GM10266 (cell line): ENCODE results near the gene HRH1.

Experiments
- DNase-seq: peaks from one replicate; pipeline ENCODE4 v3.0.0; 2012; ENCODE audit errors: extremely low spot score
- TF ChIP-seq, protein P1 (sequence below): IDR thresholded peaks from 2 replicates; pipeline ENCODE4 v1.5.1; 2012; ENCODE audit warnings: mild to moderate bottlenecking, low read depth; ENCODE audit not compliant: control insufficient read depth, insufficient read depth; ENCODE audit errors: missing control alignments

The HRH1 gene

DNA sequence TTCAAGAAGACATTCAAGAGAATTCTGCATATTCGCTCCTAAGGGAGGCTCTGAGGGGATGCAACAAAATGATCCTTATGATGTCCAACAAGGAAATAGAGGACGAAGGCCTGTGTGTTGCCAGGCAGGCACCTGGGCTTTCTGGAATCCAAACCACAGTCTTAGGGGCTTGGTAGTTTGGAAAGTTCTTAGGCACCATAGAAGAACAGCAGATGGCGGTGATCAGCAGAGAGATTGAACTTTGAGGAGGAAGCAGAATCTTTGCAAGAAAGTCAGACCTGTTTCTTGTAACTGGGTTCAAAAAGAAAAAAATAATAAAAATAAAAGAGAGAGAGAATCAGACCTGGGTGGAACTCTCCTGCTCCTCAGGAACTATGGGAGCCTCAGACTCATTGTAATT, 106.2 kb downstream of the HRH1 start:
- TF ChIP-seq, protein P1, sequence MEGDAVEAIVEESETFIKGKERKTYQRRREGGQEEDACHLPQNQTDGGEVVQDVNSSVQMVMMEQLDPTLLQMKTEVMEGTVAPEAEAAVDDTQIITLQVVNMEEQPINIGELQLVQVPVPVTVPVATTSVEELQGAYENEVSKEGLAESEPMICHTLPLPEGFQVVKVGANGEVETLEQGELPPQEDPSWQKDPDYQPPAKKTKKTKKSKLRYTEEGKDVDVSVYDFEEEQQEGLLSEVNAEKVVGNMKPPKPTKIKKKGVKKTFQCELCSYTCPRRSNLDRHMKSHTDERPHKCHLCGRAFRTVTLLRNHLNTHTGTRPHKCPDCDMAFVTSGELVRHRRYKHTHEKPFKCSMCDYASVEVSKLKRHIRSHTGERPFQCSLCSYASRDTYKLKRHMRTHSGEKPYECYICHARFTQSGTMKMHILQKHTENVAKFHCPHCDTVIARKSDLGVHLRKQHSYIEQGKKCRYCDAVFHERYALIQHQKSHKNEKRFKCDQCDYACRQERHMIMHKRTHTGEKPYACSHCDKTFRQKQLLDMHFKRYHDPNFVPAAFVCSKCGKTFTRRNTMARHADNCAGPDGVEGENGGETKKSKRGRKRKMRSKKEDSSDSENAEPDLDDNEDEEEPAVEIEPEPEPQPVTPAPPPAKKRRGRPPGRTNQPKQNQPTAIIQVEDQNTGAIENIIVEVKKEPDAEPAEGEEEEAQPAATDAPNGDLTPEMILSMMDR = no peak
- no peak for DNase-seq

DNA sequence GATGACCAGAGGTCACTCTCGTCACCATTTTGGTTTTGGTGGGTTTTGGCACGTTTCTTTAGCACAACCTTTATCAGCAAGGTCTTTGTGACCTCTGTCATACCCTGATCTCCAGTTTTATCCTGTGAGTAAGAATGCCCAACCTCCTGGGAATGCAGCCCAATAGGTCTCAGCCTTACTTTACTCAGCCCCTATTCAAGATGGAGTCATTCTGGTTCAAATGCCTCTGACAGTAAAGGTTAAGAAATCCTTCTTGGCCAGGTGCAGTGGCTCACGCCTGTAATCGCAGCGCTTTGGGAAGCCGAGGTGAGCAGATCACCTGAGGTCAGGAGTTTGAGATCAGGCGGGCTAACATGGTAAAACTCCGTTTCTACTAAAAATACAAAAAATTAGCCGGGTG, 114.7 kb downstream of the HRH1 start:
- no peak for DNase-seq
- TF ChIP-seq, protein P1 = no peak

DNA sequence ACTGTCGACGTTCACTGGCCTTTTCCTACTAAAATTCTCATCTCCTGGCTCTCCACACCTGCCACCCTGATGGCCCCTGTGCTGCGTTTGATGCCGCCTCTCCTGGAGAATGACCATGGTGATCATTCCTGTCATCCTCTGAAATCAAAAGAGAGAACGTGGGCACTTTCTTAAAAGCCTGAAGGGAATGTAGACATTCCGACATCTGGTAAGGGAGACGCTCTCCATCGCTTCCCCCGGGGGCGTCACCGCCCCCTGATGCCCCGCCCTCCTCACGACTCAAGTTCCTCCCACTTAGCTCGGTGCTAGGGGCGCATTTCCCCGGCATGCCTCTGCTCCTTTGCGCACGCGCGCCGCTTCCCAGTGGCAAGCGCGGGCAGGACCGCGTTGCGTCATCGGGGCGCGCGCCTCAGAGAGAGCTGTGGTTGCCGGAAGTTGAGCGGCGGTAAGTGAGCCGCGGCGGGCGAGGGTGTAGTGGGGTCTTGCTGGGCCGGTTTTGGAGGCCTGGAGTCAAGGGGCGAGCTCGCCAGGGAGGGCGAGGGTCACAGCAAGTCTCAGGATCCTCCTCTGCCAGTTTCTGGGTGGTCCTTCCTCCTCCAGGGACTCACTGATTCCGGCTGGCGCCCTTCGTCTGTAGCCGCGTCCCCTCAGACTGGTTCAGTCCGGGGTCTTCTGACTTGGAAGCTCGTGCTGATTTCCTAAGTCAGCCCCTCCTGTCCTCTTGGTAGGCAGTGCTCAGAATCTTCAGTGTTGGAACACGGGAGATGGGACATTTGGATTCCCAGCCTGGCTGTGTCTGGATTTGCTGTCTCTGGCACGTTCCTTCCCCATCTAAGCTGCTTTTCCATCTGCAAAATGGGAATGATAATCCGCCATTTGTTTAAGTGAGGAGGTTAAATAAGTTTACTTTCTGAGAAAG, 118.0 kb downstream of the HRH1 start, which contains the start of gene ATG7:
TSS of gene ATG7 (plus strand) at position 412 of the 919 bp plus-strand sequence. CDS start 26,299 bp downstream, outside the sequence.
- DNase-seq = peak; percentile 93
- TF ChIP-seq, protein P1 = no peak

DNA sequence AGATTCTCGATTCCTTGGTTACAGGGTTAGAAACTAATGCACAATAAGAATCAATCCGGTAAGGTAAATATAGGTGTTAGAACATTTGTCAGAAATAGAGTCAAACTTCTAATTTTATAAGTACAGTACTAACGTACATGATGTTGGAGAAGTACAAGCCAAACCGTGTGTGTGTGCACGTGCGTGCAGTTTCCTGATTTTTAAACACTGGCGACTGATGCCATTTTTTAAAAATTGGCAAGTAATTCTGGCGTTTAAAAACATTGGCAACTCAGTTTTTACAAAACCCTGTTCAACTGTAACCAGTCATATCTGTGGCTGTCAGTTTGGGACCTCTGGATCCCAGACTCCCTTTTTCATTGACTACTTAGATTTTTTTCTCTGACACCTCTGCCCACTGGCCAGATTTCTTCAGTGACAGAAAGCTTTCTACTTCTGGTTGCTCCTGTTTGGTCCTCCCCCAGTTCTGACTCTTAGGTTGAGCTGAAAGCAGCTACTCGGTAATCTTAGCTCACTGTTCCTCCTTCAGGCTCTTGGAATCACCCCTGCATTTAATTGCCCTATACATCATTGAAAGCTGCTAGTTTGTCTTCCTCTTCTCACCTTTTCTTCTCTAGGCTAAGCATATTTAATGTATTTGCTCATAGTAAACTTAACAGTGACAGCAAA, 118.7 kb downstream of the HRH1 start:
- no peak for DNase-seq
- TF ChIP-seq, protein P1 = no peak

DNA sequence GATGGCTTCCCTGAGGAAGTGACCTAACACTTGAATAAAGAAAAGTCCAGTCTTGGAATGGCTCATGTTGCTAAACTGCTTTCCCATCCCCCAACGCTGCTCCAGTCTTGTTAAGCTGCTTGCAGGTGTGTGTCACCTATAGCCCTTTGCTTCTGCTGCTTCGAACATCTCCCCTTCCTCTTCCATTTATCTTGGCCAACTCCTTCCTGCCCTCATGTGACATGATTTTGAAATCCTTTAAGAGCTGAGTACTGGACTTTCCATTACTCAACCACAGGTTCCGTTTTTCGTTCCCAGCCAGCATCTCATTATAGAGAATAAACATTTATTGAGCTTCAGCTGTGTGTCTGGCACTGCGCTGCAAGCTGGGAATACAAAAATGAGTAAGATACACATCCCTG, 119.6 kb downstream of the HRH1 start:
- TF ChIP-seq, protein P1 = no peak
- no peak for DNase-seq

DNA sequence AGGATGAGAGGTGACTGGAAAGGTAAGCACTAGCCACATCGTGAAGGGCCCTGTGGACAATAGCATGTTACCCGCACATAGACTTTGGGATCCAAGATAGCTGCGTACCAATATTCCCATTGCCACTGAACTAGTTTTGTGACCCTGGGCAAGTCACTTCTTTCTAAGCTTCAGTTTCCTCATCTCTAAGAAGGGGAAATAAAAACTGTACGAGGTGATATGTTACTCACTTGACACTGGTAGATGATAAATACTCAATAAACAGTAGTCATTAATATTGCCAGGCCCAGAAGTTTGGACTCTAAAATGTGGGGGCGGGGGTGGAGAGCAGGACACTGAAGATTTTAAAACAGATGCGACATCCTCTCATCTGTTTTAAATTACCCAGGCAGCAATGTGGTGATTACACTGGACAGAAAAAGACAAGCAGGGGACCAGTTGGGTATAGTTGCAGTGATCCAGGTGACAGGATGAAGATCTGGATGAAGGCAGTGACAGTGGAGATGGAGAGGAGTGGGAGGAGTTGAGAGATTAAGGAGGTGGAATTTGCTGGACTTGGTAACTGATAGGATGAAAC, 120.4 kb downstream of the HRH1 start:
- TF ChIP-seq, protein P1 = no peak
- DNase-seq = no peak

DNA sequence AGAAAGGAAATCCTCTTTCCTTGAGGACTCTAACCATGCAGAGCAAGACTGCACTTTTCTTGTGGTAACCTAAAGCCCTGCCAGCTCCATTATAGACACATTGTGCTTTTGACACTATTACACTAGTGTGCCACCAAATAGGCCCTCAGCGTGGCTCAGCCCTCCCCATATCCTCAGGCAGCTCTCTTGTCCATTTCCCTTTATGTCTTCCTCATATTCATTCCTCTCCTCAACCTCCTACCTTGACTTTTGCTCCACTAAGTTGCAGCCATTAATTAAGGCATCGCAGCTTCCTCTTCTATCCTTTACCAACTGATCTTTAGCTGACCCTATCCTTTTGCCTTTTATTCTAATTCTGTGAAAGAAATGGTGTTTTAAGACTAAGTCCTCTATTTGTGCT, 121.6 kb downstream of the HRH1 start:
- TF ChIP-seq, protein P1 = no peak
- no peak for DNase-seq
